COLO829 (cell line): Measurements from ENCODE around the gene DHTKD1.
"Not testable (repeated sequence)": the region's sequence is repeated elsewhere in the genome, so short reads cannot be mapped to it uniquely, and the experiment has no call there.

Experiments
- DNase-seq: peaks from one replicate; pipeline ENCODE4 v3.0.0; 2012; ENCODE audit warnings: low spot score

Gene DHTKD1

GRCh38 chr10:12062754-12063482, 5.8 kb upstream of the DHTKD1 start:
- DNase-seq: no peak

GRCh38 chr10:12063483-12063818, 5.3 kb upstream of the DHTKD1 start:
- DNase-seq: no peak

GRCh38 chr10:12067336-12067735, 1.4 kb upstream of the DHTKD1 start:
- no peak for DNase-seq

- DNase-seq: not testable (repeated sequence)
Measured at GRCh38 chr10:12071441-12071840, 2.7 kb downstream of the DHTKD1 start.

GRCh38 chr10:12073526-12073925, 4.8 kb downstream of the DHTKD1 start:
- no peak for DNase-seq

GRCh38 chr10:12077580-12078180, 8.9 kb downstream of the DHTKD1 start:
- DNase-seq: no peak

GRCh38 chr10:12081470-12081869, 12.7 kb downstream of the DHTKD1 start:
- DNase-seq: no peak

GRCh38 chr10:12081879-12082557, 13.3 kb downstream of the DHTKD1 start:
- DNase-seq: no peak

GRCh38 chr10:12088919-12089318, 20.2 kb downstream of the DHTKD1 start:
- no peak for DNase-seq

- DNase-seq: no peak
Measured at GRCh38 chr10:12091421-12091820, 22.7 kb downstream of the DHTKD1 start.

GRCh38 chr10:12097361-12097760, 28.6 kb downstream of the DHTKD1 start:
- DNase-seq: not testable (repeated sequence)

- DNase-seq: no peak
Measured at GRCh38 chr10:12097791-12098190, 29.0 kb downstream of the DHTKD1 start.

- no peak for DNase-seq
Measured at GRCh38 chr10:12098966-12099365, 30.2 kb downstream of the DHTKD1 start.

GRCh38 chr10:12103802-12104201, 35.0 kb downstream of the DHTKD1 start:
- no peak for DNase-seq

- DNase-seq: no peak
Measured at GRCh38 chr10:12107781-12108180, 39.0 kb downstream of the DHTKD1 start.

GRCh38 chr10:12109286-12109685, 40.5 kb downstream of the DHTKD1 start:
- no peak for DNase-seq

GRCh38 chr10:12111528-12111927, 42.8 kb downstream of the DHTKD1 start:
- DNase-seq: no peak

- DNase-seq: no peak
Measured at GRCh38 chr10:12113627-12114026, 44.9 kb downstream of the DHTKD1 start.

- DNase-seq: no peak
Measured at GRCh38 chr10:12121673-12122072, 52.9 kb downstream of the DHTKD1 start.

- peak; percentile 93 for DNase-seq
Measured at GRCh38 chr10:12129222-12130111, 60.7 kb downstream of the DHTKD1 start, which contains the start of gene SEC61A2. Gene SEC61A2, plus strand, starts transcription at chr10:12129677. Its CDS starts 111 bp downstream, at chr10:12129788.

- DNase-seq: peak; percentile 57
Measured at GRCh38 chr10:12130237-12130872, 61.6 kb downstream of the DHTKD1 start.

GRCh38 chr10:12135631-12136030, 66.9 kb downstream of the DHTKD1 start:
- no peak for DNase-seq
